ENCODE measurements around the gene ATP8A2.

The ATP8A2 gene

GRCh38 chr13:25906191-25906661 lies 534.5 kb downstream of the ATP8A2 start:
- H3K36me3 ChIP-seq (replicated peaks; ENCODE audit: insufficient read depth, low read length) = no peaks in the 10 kb centered on the region
- no peaks in the 10 kb centered on the region for H3K79me2 ChIP-seq (ENCODE audit: low read length)
- no peaks in the 10 kb centered on the region for H3K9me3 ChIP-seq (replicated peaks; ENCODE audit: insufficient read depth, low read length)
- no peaks in the 10 kb centered on the region for H4K20me1 ChIP-seq (ENCODE audit: insufficient read depth, low read length)
- no peak overlapping the region for H3K27ac ChIP-seq (ENCODE audit: low read length)
- DNase-seq = peak; percentile 26
- no peaks in the 10 kb centered on the region for H3K27me3 ChIP-seq (replicated peaks; ENCODE audit: insufficient read depth, low read length)
- TF ChIP-seq EZH2 (optimal IDR thresholded peaks at IDR 0.05; ENCODE audit: low read depth, low read length) (no peak), CTCF (IDR thresholded peaks at IDR 0.05; ENCODE audit: low read length) (no peak), EZH2phosphoT487 (IDR thresholded peaks at IDR 0.05; ENCODE audit: low read length) (no peak)
- no peaks in the 10 kb centered on the region for H3K9me2 ChIP-seq (replicated peaks; ENCODE audit: insufficient read depth, low read length)
- H3F3A ChIP-seq (ENCODE audit: insufficient read depth, low read length) = 0 out of 2 replicates have a peak, but pooled peaks cover 3% of the 10 kb centered on the region
- H3K4me2 ChIP-seq (ENCODE audit: low read depth, low read length) = peak overlapping the region; percentile 16; the same call in 1 of the 2 replicates
- no peak overlapping the region for H3K4me3 ChIP-seq (ENCODE audit: low read length)
- no peak overlapping the region for H3K9ac ChIP-seq (ENCODE audit: low read length)
- no peak overlapping the region for H2AFZ ChIP-seq (ENCODE audit: low read length)
- peaks cover 15% of the 10 kb centered on the region for H3K4me1 ChIP-seq (ENCODE audit: low read length)

DNA sequence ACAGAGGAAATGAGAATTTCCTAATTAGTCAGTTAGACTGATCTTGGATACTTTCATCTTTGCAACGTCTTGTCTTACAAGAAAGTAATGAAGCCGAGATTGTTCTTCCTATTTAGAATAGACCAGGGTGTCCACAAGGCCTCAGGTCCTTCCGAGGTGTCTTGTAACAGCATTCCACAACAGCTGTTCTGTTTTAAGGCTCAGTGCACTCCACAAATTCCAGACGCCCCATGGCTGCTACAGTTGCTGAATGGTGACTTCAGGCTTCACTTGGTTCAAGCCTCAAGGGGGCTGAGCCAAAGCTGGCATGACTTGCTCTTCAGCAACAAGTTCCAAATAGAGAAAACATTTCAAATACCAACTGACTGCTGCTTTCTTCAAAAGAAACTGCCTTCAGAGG lies 536.6 kb downstream of the ATP8A2 start:
- no peaks in the 10 kb centered on the region for H3K27me3 ChIP-seq (replicated peaks; ENCODE audit: insufficient read depth, low read length)
- H3K4me3 ChIP-seq (ENCODE audit: low read length) = no peak overlapping the region
- no peaks in the 10 kb centered on the region for H3K79me2 ChIP-seq (ENCODE audit: low read length)
- no peaks in the 10 kb centered on the region for H4K20me1 ChIP-seq (ENCODE audit: insufficient read depth, low read length)
- H3K4me1 ChIP-seq (ENCODE audit: low read length) = peaks cover 10% of the 10 kb centered on the region
- no peaks in the 10 kb centered on the region for H3K36me3 ChIP-seq (replicated peaks; ENCODE audit: insufficient read depth, low read length)
- DNase-seq = no peak
- H3K4me2 ChIP-seq (ENCODE audit: low read depth, low read length) = no peak overlapping the region
- no peaks in the 10 kb centered on the region for H3K9me2 ChIP-seq (replicated peaks; ENCODE audit: insufficient read depth, low read length)
- no peaks in the 10 kb centered on the region for H3F3A ChIP-seq (ENCODE audit: insufficient read depth, low read length)
- no peak overlapping the region for H3K27ac ChIP-seq (ENCODE audit: low read length)
- H2AFZ ChIP-seq (ENCODE audit: low read length) = no peak overlapping the region
- H3K9ac ChIP-seq (ENCODE audit: low read length) = no peak overlapping the region
- no peaks in the 10 kb centered on the region for H3K9me3 ChIP-seq (replicated peaks; ENCODE audit: insufficient read depth, low read length)
- no peak for TF ChIP-seq EZH2phosphoT487 (IDR thresholded peaks at IDR 0.05; ENCODE audit: low read length)
- TF ChIP-seq CTCF (IDR thresholded peaks at IDR 0.05; ENCODE audit: low read length) = no peak
- no peak for TF ChIP-seq EZH2 (optimal IDR thresholded peaks at IDR 0.05; ENCODE audit: low read depth, low read length)

DNA sequence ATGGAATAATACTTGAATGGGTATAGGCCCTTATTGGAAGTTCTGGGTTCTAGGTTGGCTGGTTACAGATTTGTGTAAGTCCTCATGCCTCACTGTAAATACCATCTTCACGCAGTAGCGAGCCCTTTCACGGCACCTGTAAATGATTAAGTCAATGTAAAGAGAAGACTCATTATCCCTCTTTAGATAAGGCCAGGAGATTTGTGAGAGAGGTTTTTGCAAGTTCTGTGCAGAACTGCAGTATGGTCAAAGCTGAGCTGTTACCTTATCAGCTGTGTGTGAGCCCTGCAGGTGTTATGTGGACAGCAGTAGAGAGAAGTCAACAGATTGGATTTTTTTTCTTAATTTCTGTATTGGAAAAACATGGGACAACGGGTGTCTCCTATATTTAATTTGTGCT lies 538.5 kb downstream of the ATP8A2 start:
- Histone ChIP-seq H3K9ac (ENCODE audit: low read length) (no peak overlapping the region), H3K9me2 (replicated peaks; ENCODE audit: insufficient read depth, low read length) (no peaks in the 10 kb centered on the region), H3K9me3 (replicated peaks; ENCODE audit: insufficient read depth, low read length) (no peaks in the 10 kb centered on the region), H3K4me1 (ENCODE audit: low read length) (peaks cover 6% of the 10 kb centered on the region; the same call in 1 of the 2 replicates), H3K4me2 (ENCODE audit: low read depth, low read length) (no peak overlapping the region), H3K79me2 (ENCODE audit: low read length) (no peaks in the 10 kb centered on the region), H3K27ac (ENCODE audit: low read length) (no peak overlapping the region), H3F3A (ENCODE audit: insufficient read depth, low read length) (no peaks in the 10 kb centered on the region), H4K20me1 (ENCODE audit: insufficient read depth, low read length) (no peaks in the 10 kb centered on the region), H3K27me3 (replicated peaks; ENCODE audit: insufficient read depth, low read length) (no peaks in the 10 kb centered on the region), H3K36me3 (replicated peaks; ENCODE audit: insufficient read depth, low read length) (no peaks in the 10 kb centered on the region), H2AFZ (ENCODE audit: low read length) (no peak overlapping the region), H3K4me3 (ENCODE audit: low read length) (no peak overlapping the region)
- DNase-seq = no peak
- TF ChIP-seq CTCF (IDR thresholded peaks at IDR 0.05; ENCODE audit: low read length) (no peak), EZH2 (optimal IDR thresholded peaks at IDR 0.05; ENCODE audit: low read depth, low read length) (no peak), EZH2phosphoT487 (IDR thresholded peaks at IDR 0.05; ENCODE audit: low read length) (no peak)

Data from MM.1S (cell line).